Lower lobe of right lung (tissue), 2 donors: Measurements from ENCODE around the gene CSGALNACT2. TPM values are rescaled to one million over a fixed set of nuclear protein-coding genes. Genes with fewer than 3 reads are reported as not detected.

ENCODE experiments used
- ATAC-seq, 2 donors: fragments of 200-7000 bp; cut with Tn5 transposase; one replicate each; pipeline ENCODE4 v1.9.1; 2020 to 2022; ENCODE audit warnings: mild to moderate bottlenecking in 2 of 2, moderate library complexity in 2 of 2
- DNase-seq: peaks from one replicate; pipeline ENCODE4 v3.0.0-alpha.2; 2020
- H3K27ac ChIP-seq: fragments of 200-600 bp; one replicate; pipeline ENCODE4 v1.8.0; 2022
- H3K27me3 ChIP-seq: fragments of 200-600 bp; one replicate; pipeline ENCODE4 v1.8.0; 2022; ENCODE audit warnings: low read depth
- H3K36me3 ChIP-seq: fragments of 200-600 bp; one replicate; pipeline ENCODE4 v1.8.0; 2022; ENCODE audit warnings: mild to moderate bottlenecking
- H3K4me1 ChIP-seq: fragments of 200-600 bp; one replicate; pipeline ENCODE4 v1.8.0; 2022
- H3K4me3 ChIP-seq: fragments of 200-600 bp; one replicate; pipeline ENCODE4 v1.8.0; 2022; ENCODE audit warnings: mild to moderate bottlenecking
- H3K9me3 ChIP-seq: fragments of 200-600 bp; one replicate; pipeline ENCODE4 v1.8.0; 2022
- intact Hi-C: fragments of 100-400 bp; cut with DNase I; formaldehyde crosslinking; loops from one replicate; pipeline ENCODE4 v1.11.0; 2022
- total RNA-seq: library from RNA; stranded (reverse); fragmentation: NEBNext Ultra II Directional; extraction: Animal tissue kit (Norgen Biotek cat#: 25700); gene quantifications from one replicate; pipeline ENCODE4 v1.2.1, GENCODE V29; 2021
- TF ChIP-seq, protein P1 (sequence below): fragments of 200-600 bp; IDR thresholded peaks from one replicate; pipeline ENCODE4 v1.8.0; 2022; ENCODE audit warnings: antibody characterized with exemption, mild to moderate bottlenecking
- donor health status: DM: no; HTN: yes; CAD: no; lungs with severe emphysema.

The CSGALNACT2 gene
- total RNA-seq, 1 donor from 2014 or later: 36.4 TPM

DNA sequence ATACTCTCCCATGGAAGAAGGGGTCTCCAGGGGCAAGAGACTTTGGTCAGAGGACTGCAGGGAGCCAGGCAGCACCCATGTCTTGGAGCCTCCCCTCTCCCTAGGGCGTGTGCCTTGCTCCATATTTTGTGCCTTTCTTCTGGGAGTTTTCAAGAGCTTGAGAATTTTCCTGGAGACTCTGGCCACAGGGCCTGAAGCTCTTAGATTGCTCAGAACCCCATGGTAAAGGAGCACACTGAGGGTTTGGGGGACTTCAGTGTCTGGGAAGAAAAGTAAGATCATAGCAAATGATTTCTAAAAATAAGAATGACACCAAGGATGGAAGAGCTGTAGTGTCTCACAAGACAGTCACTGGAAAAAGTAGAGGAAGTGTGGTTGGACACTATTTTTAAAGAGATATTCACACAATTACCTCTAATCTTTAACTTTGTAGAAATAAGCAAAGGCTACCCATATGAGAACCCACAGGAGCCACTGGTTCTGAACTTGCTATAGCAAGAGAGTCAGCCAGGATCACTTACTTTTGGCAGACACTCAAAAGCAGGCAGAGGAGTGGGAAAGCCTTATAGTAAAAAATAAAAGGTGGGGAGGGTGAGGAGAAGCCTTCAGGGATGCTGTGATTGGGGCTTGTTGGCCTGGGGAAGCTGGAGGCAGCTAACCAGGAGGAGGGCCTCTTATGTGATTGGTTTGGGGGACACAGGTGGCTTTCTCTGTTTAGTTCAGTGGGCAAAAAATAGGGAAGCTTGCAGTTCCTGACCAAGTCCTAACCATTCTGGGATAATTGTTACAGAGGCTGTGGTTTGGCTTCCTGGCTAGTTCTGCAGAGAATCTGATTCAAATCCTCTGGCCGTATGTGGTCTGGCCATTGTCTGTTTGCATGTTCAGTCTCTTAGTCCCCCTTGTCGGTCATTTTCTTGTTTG lies 5.1 kb upstream of the CSGALNACT2 start:
- Histone ChIP-seq H3K27me3 (no peaks in the 10 kb centered on the region), H3K36me3 (no peaks in the 10 kb centered on the region), H3K9me3 (no peaks in the 10 kb centered on the region), H3K27ac (no peak overlapping the region), H3K4me3 (no peak overlapping the region), H3K4me1 (peaks cover 24% of the 10 kb centered on the region)
- ATAC-seq: no peak
- TF ChIP-seq, protein P1, sequence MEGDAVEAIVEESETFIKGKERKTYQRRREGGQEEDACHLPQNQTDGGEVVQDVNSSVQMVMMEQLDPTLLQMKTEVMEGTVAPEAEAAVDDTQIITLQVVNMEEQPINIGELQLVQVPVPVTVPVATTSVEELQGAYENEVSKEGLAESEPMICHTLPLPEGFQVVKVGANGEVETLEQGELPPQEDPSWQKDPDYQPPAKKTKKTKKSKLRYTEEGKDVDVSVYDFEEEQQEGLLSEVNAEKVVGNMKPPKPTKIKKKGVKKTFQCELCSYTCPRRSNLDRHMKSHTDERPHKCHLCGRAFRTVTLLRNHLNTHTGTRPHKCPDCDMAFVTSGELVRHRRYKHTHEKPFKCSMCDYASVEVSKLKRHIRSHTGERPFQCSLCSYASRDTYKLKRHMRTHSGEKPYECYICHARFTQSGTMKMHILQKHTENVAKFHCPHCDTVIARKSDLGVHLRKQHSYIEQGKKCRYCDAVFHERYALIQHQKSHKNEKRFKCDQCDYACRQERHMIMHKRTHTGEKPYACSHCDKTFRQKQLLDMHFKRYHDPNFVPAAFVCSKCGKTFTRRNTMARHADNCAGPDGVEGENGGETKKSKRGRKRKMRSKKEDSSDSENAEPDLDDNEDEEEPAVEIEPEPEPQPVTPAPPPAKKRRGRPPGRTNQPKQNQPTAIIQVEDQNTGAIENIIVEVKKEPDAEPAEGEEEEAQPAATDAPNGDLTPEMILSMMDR: no peak
- DNase-seq: no peak
- intact Hi-C loops: no loop called here

DNA sequence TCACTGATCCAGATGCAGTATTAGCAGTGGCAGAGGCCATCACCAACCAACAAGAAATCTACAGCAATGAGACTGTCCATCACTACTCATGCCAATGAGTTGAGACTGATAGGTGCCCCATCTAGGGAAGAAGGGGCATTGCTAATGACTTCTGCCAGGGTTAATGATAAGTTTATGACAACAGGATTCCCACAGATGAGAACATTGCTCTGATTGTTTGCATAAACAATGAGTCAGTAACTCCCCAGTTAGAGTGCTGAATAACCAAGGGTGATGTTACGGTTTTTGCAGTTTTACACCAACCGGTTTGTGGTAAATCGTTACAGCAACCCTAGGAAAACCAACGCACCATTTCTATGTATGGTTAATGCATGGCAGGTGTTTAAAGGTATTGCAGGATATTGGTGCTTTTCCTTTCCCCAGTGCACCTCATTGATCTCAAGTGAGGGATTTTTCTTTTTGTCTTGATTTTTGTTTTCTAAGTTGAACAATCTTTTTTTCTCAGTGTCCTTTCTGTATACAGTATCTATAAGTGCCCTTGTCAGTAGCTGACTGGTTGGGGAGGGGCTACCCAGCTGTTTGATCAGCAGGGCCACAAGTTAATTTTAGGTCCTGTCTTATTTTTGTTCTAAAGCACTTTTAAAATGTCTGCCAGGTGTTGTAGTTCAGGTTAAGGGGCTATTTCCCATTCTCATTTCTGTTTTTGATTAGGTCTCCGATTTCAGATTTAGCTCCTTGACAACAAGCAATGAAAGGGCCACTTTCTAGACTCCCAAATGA lies 3.9 kb upstream of the CSGALNACT2 start:
- no peak overlapping the region for H3K4me3 ChIP-seq
- intact Hi-C loops: no loop called here
- TF ChIP-seq, protein P1: no peak
- H3K36me3 ChIP-seq: no peaks in the 10 kb centered on the region
- DNase-seq: no peak
- H3K27ac ChIP-seq: no peak overlapping the region
- H3K4me1 ChIP-seq: peaks cover 22% of the 10 kb centered on the region
- no peak for ATAC-seq
- H3K27me3 ChIP-seq: no peaks in the 10 kb centered on the region
- no peaks in the 10 kb centered on the region for H3K9me3 ChIP-seq

DNA sequence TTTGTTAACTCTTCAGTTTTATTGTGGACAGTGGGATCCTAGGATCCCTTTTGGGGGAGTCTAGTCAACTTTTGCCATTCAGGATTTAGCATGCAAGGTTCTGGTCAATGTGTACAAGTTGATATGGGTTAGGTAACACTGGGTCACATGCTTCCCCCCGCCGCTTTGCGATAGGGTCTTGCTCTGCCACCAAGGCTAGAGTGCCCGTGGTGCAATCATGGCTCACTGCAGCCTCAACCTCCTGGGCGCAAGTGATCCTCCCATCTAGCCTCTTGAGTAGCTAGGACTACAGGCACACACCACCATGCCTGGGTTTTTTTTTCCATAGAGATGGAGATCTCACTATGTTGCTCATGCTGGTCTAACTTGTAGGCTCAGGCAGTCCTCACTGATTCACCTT lies 3.2 kb upstream of the CSGALNACT2 start:
- no peaks in the 10 kb centered on the region for H3K27me3 ChIP-seq
- no peak for DNase-seq
- no peaks in the 10 kb centered on the region for H3K9me3 ChIP-seq
- H3K4me1 ChIP-seq: peaks cover 30% of the 10 kb centered on the region
- H3K4me3 ChIP-seq: no peak overlapping the region
- intact Hi-C loops: no loop called here
- no peak overlapping the region for H3K27ac ChIP-seq
- ATAC-seq: no peak
- no peaks in the 10 kb centered on the region for H3K36me3 ChIP-seq
- TF ChIP-seq, protein P1: no peak

DNA sequence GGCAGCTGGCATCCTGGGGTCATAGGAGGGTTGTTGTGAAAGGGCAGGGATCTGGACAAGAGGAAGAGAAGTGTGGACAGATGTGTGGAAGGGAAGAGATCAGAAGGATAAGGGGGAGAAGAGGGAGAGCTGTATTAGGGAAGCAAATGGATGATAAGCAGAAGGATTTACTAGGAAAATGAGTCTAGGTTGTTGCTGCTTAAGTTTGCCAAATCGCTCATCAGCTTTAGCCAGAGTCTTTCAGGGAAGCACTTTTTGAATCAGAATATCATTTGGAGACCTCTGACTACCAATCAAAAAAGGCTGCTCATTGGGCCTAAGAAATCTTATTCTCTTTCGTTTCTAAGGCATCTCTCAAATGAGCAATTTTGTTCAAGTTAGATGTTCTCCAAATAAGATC lies 2.6 kb upstream of the CSGALNACT2 start:
- Histone ChIP-seq H3K4me1 (peaks cover 36% of the 10 kb centered on the region), H3K36me3 (no peaks in the 10 kb centered on the region), H3K4me3 (no peak overlapping the region), H3K9me3 (no peaks in the 10 kb centered on the region), H3K27ac (no peak overlapping the region), H3K27me3 (no peaks in the 10 kb centered on the region)
- ATAC-seq: no peak
- DNase-seq: no peak
- intact Hi-C loops: no loop called here
- TF ChIP-seq, protein P1: no peak

DNA sequence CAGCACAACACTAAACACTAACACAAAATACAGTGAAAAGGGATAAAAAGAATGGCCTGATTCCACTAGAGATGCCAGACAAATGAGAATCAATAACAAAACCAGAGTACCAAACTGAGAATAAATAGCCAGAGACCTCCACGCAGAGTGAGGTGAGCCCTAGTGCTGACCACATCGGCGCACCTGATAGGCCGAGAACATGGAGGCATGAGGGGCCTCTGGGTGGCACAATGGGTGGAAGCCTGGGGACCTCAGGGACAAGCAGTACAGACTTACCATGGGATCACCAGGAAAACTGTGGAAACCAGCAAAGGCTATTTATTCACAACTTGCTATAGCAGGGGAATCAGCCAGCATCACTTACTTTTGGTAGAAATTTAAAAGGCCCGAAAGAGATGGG lies 1.8 kb upstream of the CSGALNACT2 start:
- H3K4me3 ChIP-seq: no peak overlapping the region
- DNase-seq (no peak), ATAC-seq (no peak)
- TF ChIP-seq, protein P1: no peak
- H3K36me3 ChIP-seq: no peaks in the 10 kb centered on the region
- no peaks in the 10 kb centered on the region for H3K27me3 ChIP-seq
- no peak overlapping the region for H3K27ac ChIP-seq
- peaks cover 34% of the 10 kb centered on the region for H3K4me1 ChIP-seq
- intact Hi-C loops: no loop called here
- no peaks in the 10 kb centered on the region for H3K9me3 ChIP-seq
